LNCaP clone FGC (cell line): Measurements from ENCODE around the gene SMC6.

Source experiments
- DNase-seq: peaks from one replicate; pipeline ENCODE4 v3.0.0-alpha.2; 2011; ENCODE audit warnings: low read depth
- H3K4me3 ChIP-seq: 2 replicates; pipeline ENCODE4 v1.5.1; 2011; ENCODE audit warnings: mild to moderate bottlenecking, low read depth, low read length, control low read depth
- CTCF ChIP-seq: IDR thresholded peaks from 2 replicates; pipeline ENCODE4 v1.5.1; 2012; ENCODE audit warnings: mild to moderate bottlenecking; ENCODE audit not compliant: control insufficient read depth, insufficient read depth; ENCODE audit errors: extremely low read depth

SMC6 gene

GRCh38 chr2:17763641-17764333 is 10.2 kb upstream of the SMC6 start:
- DNase-seq, result no peak
- TF ChIP-seq CTCF, result no peak

GRCh38 chr2:17762451-17762850 is 8.8 kb upstream of the SMC6 start:
- DNase-seq, result no peak
- no peak for TF ChIP-seq CTCF
- no peak overlapping the region for H3K4me3 ChIP-seq

More at GRCh38 chr2:17763641-17764333, 10.2 kb upstream of the SMC6 start:
- no peak overlapping the region for H3K4me3 ChIP-seq

- DNase-seq, result no peak
- TF ChIP-seq CTCF, result no peak
- H3K4me3 ChIP-seq, result no peak overlapping the region
Observed at GRCh38 chr2:17759805-17760204, 6.2 kb upstream of the SMC6 start.

- H3K4me3 ChIP-seq, result no peak overlapping the region
- DNase-seq, result no peak
- no peak for TF ChIP-seq CTCF
Observed at GRCh38 chr2:17758118-17758517, 4.5 kb upstream of the SMC6 start.

GRCh38 chr2:17757321-17757720 is 3.7 kb upstream of the SMC6 start:
- H3K4me3 ChIP-seq, result no peak overlapping the region
- DNase-seq, result no peak
- no peak for TF ChIP-seq CTCF

GRCh38 chr2:17756668-17757067 is 3.1 kb upstream of the SMC6 start:
- no peak overlapping the region for H3K4me3 ChIP-seq
- no peak for DNase-seq

More at GRCh38 chr2:17756668-17757067, 3.1 kb upstream of the SMC6 start:
- TF ChIP-seq CTCF, result no peak
